ENCODE measurements around the gene MYO3A. TPM values are rescaled to one million over a fixed set of nuclear protein-coding genes. Genes with fewer than 3 reads are reported as not detected.

Gene MYO3A
- total and polyA plus RNA-seq, 2 experiments from 2014 or later: 3.0 to 10.7 TPM

DNA sequence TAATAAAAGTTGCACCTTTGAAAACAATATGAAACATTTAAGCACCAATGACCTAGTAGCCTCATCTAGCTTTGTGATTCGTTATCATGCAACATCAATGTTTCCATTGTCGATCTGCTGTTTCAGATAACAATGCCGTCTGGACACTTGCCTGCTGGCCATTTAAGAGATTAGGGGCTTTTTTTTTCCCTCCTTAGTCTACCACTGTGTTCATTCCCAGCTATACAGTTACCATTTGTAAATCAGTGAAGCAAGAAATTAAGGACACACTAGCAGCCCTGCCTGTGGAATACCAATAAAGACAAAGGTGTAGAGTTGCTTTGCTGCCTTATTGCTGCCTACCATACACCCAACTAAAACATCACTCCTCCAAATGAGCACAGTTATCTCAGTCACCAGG lies 37.6 kb upstream of the MYO3A start (continued):
- TF ChIP-seq, protein P1, sequence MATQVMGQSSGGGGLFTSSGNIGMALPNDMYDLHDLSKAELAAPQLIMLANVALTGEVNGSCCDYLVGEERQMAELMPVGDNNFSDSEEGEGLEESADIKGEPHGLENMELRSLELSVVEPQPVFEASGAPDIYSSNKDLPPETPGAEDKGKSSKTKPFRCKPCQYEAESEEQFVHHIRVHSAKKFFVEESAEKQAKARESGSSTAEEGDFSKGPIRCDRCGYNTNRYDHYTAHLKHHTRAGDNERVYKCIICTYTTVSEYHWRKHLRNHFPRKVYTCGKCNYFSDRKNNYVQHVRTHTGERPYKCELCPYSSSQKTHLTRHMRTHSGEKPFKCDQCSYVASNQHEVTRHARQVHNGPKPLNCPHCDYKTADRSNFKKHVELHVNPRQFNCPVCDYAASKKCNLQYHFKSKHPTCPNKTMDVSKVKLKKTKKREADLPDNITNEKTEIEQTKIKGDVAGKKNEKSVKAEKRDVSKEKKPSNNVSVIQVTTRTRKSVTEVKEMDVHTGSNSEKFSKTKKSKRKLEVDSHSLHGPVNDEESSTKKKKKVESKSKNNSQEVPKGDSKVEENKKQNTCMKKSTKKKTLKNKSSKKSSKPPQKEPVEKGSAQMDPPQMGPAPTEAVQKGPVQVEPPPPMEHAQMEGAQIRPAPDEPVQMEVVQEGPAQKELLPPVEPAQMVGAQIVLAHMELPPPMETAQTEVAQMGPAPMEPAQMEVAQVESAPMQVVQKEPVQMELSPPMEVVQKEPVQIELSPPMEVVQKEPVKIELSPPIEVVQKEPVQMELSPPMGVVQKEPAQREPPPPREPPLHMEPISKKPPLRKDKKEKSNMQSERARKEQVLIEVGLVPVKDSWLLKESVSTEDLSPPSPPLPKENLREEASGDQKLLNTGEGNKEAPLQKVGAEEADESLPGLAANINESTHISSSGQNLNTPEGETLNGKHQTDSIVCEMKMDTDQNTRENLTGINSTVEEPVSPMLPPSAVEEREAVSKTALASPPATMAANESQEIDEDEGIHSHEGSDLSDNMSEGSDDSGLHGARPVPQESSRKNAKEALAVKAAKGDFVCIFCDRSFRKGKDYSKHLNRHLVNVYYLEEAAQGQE (IDR thresholded peaks at IDR 0.05; ENCODE audit: unreplicated experiment): no peak
- no peak for TF ChIP-seq EZH2phosphoT487 (IDR thresholded peaks at IDR 0.05; ENCODE audit: unreplicated experiment)
- no peak for TF ChIP-seq STAT1 (IDR thresholded peaks at IDR 0.05; ENCODE audit: unreplicated experiment)

DNA sequence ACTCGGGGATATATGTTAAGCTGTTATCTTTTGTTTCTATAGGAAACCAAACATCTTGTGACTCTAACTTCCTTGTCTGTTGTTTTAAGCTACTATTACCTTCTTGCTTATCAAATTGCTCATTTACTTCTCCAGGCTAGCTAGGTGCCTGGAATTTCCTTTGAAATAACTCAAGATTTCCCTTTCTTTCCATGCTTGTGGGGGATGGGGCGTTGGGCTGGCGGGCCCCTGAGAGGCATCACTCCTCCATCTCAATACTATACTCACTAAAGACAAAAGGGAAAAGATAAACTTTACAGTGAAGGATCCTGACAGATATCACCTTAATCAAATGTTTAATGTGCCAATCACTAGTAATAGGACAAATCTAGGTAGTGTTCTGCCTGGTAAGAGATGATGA lies 34.7 kb upstream of the MYO3A start:
- no peaks in the 10 kb centered on the region for H3K79me2 ChIP-seq (replicated peaks; ENCODE audit: insufficient read depth)
- H3K4me2 ChIP-seq: no peak overlapping the region
- peaks cover 11% of the 10 kb centered on the region for H3K4me1 ChIP-seq (ENCODE audit: insufficient read depth)
- Mint-ChIP-seq H3K9me3 (no peaks in the 10 kb centered on the region), H3K4me3 (no peak overlapping the region), H3K4me1 (peaks cover 15% of the 10 kb centered on the region), H3K27ac (no peak overlapping the region), H3K36me3 (ENCODE audit: low read depth) (no peaks in the 10 kb centered on the region), H3K27me3 (ENCODE audit: insufficient read depth, low read depth, poor library complexity) (no peaks in the 10 kb centered on the region)
- 0 out of 2 replicates have a peak, but pooled peaks cover 2% of the 10 kb centered on the region for H3K9me2 ChIP-seq (ENCODE audit: insufficient read depth)
- H3K27ac ChIP-seq (ENCODE audit: low read depth): no peak overlapping the region
- no peak overlapping the region for H3K4me3 ChIP-seq
- no peaks in the 10 kb centered on the region for H3K36me3 ChIP-seq (ENCODE audit: insufficient read depth)
- H3K27me3 ChIP-seq (ENCODE audit: insufficient read depth): no peaks in the 10 kb centered on the region
- peak; percentile 32 for DNase-seq (ENCODE audit: low spot score)
- H3F3A ChIP-seq (replicated peaks; ENCODE audit: low read depth): no peaks in the 10 kb centered on the region
- no peak; the same call in 2 of the 3 replicates for ATAC-seq
- no peaks in the 10 kb centered on the region for H4K20me1 ChIP-seq (replicated peaks; ENCODE audit: insufficient read depth)
- H2AFZ ChIP-seq: peak overlapping the region; percentile 83
- TF ChIP-seq, protein P2, sequence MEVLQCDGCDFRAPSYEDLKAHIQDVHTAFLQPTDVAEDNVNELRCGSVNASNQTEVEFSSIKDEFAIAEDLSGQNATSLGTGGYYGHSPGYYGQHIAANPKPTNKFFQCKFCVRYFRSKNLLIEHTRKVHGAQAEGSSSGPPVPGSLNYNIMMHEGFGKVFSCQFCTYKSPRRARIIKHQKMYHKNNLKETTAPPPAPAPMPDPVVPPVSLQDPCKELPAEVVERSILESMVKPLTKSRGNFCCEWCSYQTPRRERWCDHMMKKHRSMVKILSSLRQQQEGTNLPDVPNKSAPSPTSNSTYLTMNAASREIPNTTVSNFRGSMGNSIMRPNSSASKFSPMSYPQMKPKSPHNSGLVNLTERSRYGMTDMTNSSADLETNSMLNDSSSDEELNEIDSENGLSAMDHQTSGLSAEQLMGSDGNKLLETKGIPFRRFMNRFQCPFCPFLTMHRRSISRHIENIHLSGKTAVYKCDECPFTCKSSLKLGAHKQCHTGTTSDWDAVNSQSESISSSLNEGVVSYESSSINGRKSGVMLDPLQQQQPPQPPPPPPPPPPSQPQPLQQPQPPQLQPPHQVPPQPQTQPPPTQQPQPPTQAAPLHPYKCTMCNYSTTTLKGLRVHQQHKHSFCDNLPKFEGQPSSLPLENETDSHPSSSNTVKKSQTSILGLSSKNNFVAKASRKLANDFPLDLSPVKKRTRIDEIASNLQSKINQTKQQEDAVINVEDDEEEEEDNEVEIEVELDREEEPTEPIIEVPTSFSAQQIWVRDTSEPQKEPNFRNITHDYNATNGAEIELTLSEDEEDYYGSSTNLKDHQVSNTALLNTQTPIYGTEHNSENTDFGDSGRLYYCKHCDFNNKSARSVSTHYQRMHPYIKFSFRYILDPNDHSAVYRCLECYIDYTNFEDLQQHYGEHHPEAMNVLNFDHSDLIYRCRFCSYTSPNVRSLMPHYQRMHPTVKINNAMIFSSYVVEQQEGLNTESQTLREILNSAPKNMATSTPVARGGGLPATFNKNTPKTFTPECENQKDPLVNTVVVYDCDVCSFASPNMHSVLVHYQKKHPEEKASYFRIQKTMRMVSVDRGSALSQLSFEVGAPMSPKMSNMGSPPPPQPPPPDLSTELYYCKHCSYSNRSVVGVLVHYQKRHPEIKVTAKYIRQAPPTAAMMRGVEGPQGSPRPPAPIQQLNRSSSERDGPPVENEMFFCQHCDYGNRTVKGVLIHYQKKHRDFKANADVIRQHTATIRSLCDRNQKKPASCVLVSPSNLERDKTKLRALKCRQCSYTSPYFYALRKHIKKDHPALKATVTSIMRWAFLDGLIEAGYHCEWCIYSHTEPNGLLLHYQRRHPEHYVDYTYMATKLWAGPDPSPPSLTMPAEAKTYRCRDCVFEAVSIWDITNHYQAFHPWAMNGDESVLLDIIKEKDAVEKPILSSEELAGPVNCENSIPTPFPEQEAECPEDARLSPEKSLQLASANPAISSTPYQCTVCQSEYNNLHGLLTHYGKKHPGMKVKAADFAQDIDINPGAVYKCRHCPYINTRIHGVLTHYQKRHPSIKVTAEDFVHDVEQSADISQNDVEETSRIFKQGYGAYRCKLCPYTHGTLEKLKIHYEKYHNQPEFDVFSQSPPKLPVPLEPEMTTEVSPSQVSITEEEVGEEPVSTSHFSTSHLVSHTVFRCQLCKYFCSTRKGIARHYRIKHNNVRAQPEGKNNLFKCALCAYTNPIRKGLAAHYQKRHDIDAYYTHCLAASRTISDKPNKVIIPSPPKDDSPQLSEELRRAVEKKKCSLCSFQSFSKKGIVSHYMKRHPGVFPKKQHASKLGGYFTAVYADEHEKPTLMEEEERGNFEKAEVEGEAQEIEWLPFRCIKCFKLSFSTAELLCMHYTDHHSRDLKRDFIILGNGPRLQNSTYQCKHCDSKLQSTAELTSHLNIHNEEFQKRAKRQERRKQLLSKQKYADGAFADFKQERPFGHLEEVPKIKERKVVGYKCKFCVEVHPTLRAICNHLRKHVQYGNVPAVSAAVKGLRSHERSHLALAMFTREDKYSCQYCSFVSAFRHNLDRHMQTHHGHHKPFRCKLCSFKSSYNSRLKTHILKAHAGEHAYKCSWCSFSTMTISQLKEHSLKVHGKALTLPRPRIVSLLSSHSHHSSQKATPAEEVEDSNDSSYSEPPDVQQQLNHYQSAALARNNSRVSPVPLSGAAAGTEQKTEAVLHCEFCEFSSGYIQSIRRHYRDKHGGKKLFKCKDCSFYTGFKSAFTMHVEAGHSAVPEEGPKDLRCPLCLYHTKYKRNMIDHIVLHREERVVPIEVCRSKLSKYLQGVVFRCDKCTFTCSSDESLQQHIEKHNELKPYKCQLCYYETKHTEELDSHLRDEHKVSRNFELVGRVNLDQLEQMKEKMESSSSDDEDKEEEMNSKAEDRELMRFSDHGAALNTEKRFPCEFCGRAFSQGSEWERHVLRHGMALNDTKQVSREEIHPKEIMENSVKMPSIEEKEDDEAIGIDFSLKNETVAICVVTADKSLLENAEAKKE (CRISPR knock-in tag; IDR thresholded peaks at IDR 0.05): no peak
- TF ChIP-seq STAT1 (IDR thresholded peaks at IDR 0.05; ENCODE audit: unreplicated experiment): no peak
- TF ChIP-seq CREB1 (CRISPR knock-in tag; IDR thresholded peaks at IDR 0.05; ENCODE audit: low read depth): no peak
- TF ChIP-seq ZNF331 (CRISPR knock-in tag; IDR thresholded peaks at IDR 0.05; ENCODE audit: low read depth): no peak
- no peak for TF ChIP-seq EZH2phosphoT487 (IDR thresholded peaks at IDR 0.05; ENCODE audit: unreplicated experiment)
- TF ChIP-seq EZH2 (IDR thresholded peaks at IDR 0.05; ENCODE audit: low read depth, unreplicated experiment): no peak
- no peak for TF ChIP-seq ZNF114 (CRISPR knock-in tag; IDR thresholded peaks at IDR 0.05)
- TF ChIP-seq POLR2AphosphoS5 (IDR thresholded peaks at IDR 0.05; ENCODE audit: low read depth): no peak
- no peak for TF ChIP-seq JUNB (IDR thresholded peaks at IDR 0.05; ENCODE audit: unreplicated experiment)
- TF ChIP-seq, protein P1 (IDR thresholded peaks at IDR 0.05; ENCODE audit: unreplicated experiment): no peak
- no peak for TF ChIP-seq NANOG (IDR thresholded peaks at IDR 0.05; ENCODE audit: borderline replicate concordance)
